ENCODE results near the gene TULP4.

GRCh38 chr6:158413028-158413427, 100.8 kb downstream of the TULP4 start:
- TF ChIP-seq CTCF (IDR thresholded peaks at IDR 0.05; ENCODE audit: control extremely low read depth in 1 of 3, insufficient read depth in 1 of 3, low read depth in 1 of 3, low read length in 3 of 3) = no peak
- no peak for TF ChIP-seq JUN (IDR thresholded peaks at IDR 0.05; ENCODE audit: low read depth, low read length)
- no peak for TF ChIP-seq POLR2AphosphoS5 (IDR thresholded peaks at IDR 0.05; ENCODE audit: low read depth, low read length)
- no peak for TF ChIP-seq MAFK (IDR thresholded peaks at IDR 0.05; ENCODE audit: low read depth, low read length)
- no peak for TF ChIP-seq EZH2 (IDR thresholded peaks at IDR 0.05; ENCODE audit: low read depth, low read length, severe bottlenecking)
- TF ChIP-seq POLR2A (IDR thresholded peaks at IDR 0.05; ENCODE audit: control extremely low read depth in 1 of 2, low read depth in 2 of 2, low read length in 2 of 2) = no peak
- TF ChIP-seq SIN3A (conservative IDR thresholded peaks at IDR 0.05 in 1 of 2, IDR thresholded peaks at IDR 0.05 in 1 of 2; ENCODE audit: low read depth in 1 of 2, low read length in 2 of 2) = no peak
- TF ChIP-seq EP300 (IDR thresholded peaks at IDR 0.05; ENCODE audit: borderline replicate concordance in 1 of 2, low read depth in 2 of 2, low read length in 2 of 2) = no peak
- TF ChIP-seq EGR1 (IDR thresholded peaks at IDR 0.05; ENCODE audit: borderline replicate concordance, low read depth, low read length) = no peak
